Measurements from ENCODE around the gene LCMT1.
"Not testable (repeated sequence)": the region's sequence is repeated elsewhere in the genome, so short reads cannot be mapped to it uniquely, and the experiment has no call there.

The LCMT1 gene

GRCh38 chr16:25148568-25149215, 37.1 kb downstream of the LCMT1 start:
- DNase-seq (ENCODE audit: low spot score), result no peak

GRCh38 chr16:25151996-25152395, 40.5 kb downstream of the LCMT1 start:
- DNase-seq (ENCODE audit: low spot score), result no peak

- DNase-seq (ENCODE audit: low spot score), result no peak
Measured at GRCh38 chr16:25155553-25156460, 44.3 kb downstream of the LCMT1 start.

GRCh38 chr16:25157271-25157875, 45.8 kb downstream of the LCMT1 start:
- no peak for DNase-seq (ENCODE audit: low spot score)

- no peak for DNase-seq (ENCODE audit: low spot score)
Measured at GRCh38 chr16:25158401-25158800, 46.9 kb downstream of the LCMT1 start.

- DNase-seq (ENCODE audit: low spot score), result no peak
Measured at GRCh38 chr16:25161753-25162367, 50.3 kb downstream of the LCMT1 start.

- DNase-seq (ENCODE audit: low spot score), result no peak
Measured at GRCh38 chr16:25163683-25164082, 52.1 kb downstream of the LCMT1 start.

- DNase-seq (ENCODE audit: low spot score), result no peak
Measured at GRCh38 chr16:25165284-25165683, 53.7 kb downstream of the LCMT1 start.

GRCh38 chr16:25167920-25168319, 56.4 kb downstream of the LCMT1 start:
- DNase-seq (ENCODE audit: low spot score), result not testable (repeated sequence)

- DNase-seq (ENCODE audit: low spot score), result no peak
Measured at GRCh38 chr16:25171390-25171789, 59.8 kb downstream of the LCMT1 start.

- DNase-seq (ENCODE audit: low spot score), result no peak
Measured at GRCh38 chr16:25172831-25173230, 61.3 kb downstream of the LCMT1 start.

- no peak for DNase-seq (ENCODE audit: low spot score)
Measured at GRCh38 chr16:25174285-25174684, 62.7 kb downstream of the LCMT1 start.

- no peak for DNase-seq (ENCODE audit: low spot score)
Measured at GRCh38 chr16:25176136-25176535, 64.6 kb downstream of the LCMT1 start.

GRCh38 chr16:25177512-25177830, 65.9 kb downstream of the LCMT1 start:
- no peak for DNase-seq (ENCODE audit: low spot score)

- DNase-seq (ENCODE audit: low spot score), result no peak
Measured at GRCh38 chr16:25177831-25178688, 66.5 kb downstream of the LCMT1 start.

GRCh38 chr16:25181236-25181635, 69.7 kb downstream of the LCMT1 start:
- DNase-seq (ENCODE audit: low spot score), result not testable (repeated sequence)

- DNase-seq (ENCODE audit: low spot score), result no peak
Measured at GRCh38 chr16:25184771-25185170, 73.2 kb downstream of the LCMT1 start.

GRCh38 chr16:25187491-25187795, 75.9 kb downstream of the LCMT1 start:
- DNase-seq (ENCODE audit: low spot score), result no peak

- DNase-seq (ENCODE audit: low spot score), result no peak
Measured at GRCh38 chr16:25189305-25189704, 77.8 kb downstream of the LCMT1 start.

GRCh38 chr16:25192096-25192495, 80.6 kb downstream of the LCMT1 start:
- DNase-seq (ENCODE audit: low spot score), result no peak

GRCh38 chr16:25194273-25194878, 82.8 kb downstream of the LCMT1 start:
- DNase-seq (ENCODE audit: low spot score), result no peak
